OCI-LY7 (cell line): ENCODE data around the gene ITGB4. TPM values are rescaled to one million over a fixed set of nuclear protein-coding genes. Genes with fewer than 3 reads are reported as not detected.

Experiments
- BruUV-seq: library from RNA; stranded (reverse); fragments of 400-500 nt; replicated peaks from 2 replicates; lab custom pipeline; 2021; lab: Mats Ljungman, UMichigan
- CTCF ChIA-PET: fragments of 300-600 bp; sonication (Branson Sonifier 250); formaldehyde crosslinking; loops from one replicate; lab custom pipeline; 2022; ENCODE audit warnings: antibody characterized with exemption; ENCODE audit not compliant: unreplicated experiment; lab: Charles Lee
- POLR2A ChIA-PET: fragments of 300-600 bp; sonication (Branson Sonifier 250); formaldehyde crosslinking; loops from one replicate; lab custom pipeline; 2022; ENCODE audit warnings: antibody characterized with exemption; lab: Charles Lee
- DNase-seq: peaks from one replicate; pipeline ENCODE4 v3.0.0-alpha.2; 2015; ENCODE audit warnings: low spot score
- H2AFZ ChIP-seq: fragments of 200-600 bp; sonication (generic), shearing (Covaris generic); 2 replicates; pipeline ENCODE4 v1.6.1; 2014; ENCODE audit warnings: mild to moderate bottlenecking, antibody characterized with exemption, low read length, moderate library complexity
- H3K27ac ChIP-seq: fragments of 200-600 bp; sonication (generic); 2 replicates; pipeline ENCODE4 v1.5.1; 2014; ENCODE audit warnings: mixed run types, low read depth, mild to moderate bottlenecking, moderate library complexity, low read length, inconsistent platforms; ENCODE audit not compliant: poor library complexity, severe bottlenecking
- H3K36me3 ChIP-seq: fragments of 200-600 bp; sonication (generic); 2 replicates; pipeline ENCODE4 v1.6.1; 2014; ENCODE audit warnings: mild to moderate bottlenecking, antibody characterized with exemption, low read length, moderate library complexity, mixed read lengths; ENCODE audit not compliant: insufficient read depth
- H3K4me1 ChIP-seq: fragments of 200-600 bp; sonication (generic); 2 replicates; pipeline ENCODE4 v1.5.1; 2014; ENCODE audit warnings: mild to moderate bottlenecking, low read length; ENCODE audit not compliant: insufficient read depth, poor library complexity, severe bottlenecking
- H3K4me2 ChIP-seq: fragments of 200-600 bp; sonication (generic); 2 replicates; pipeline ENCODE4 v1.6.1; 2014; ENCODE audit warnings: mild to moderate bottlenecking, low read length
- H3K4me3 ChIP-seq: fragments of 200-600 bp; sonication (generic); 2 replicates; pipeline ENCODE4 v1.5.1; 2014; ENCODE audit warnings: mild to moderate bottlenecking, low read depth, low read length; ENCODE audit not compliant: poor library complexity, severe bottlenecking
- H3K79me2 ChIP-seq: fragments of 200-600 bp; sonication (generic); 2 replicates; pipeline ENCODE4 v1.6.1; 2016; ENCODE audit warnings: low read depth, mild to moderate bottlenecking, low read length, moderate library complexity, mixed read lengths; ENCODE audit not compliant: insufficient read depth
- H3K9me2 ChIP-seq: fragments of 200-600 bp; sonication (generic); 2 replicates; pipeline ENCODE4 v1.6.1; 2016; ENCODE audit warnings: mild to moderate bottlenecking, low read length, mixed read lengths; ENCODE audit not compliant: insufficient read depth
- H3K9me3 ChIP-seq: fragments of 200-600 bp; sonication (generic); 2 replicates; pipeline ENCODE4 v1.6.1; 2014; ENCODE audit warnings: mild to moderate bottlenecking, mixed run types, low read length, mixed read lengths
- H4K20me1 ChIP-seq: fragments of 200-600 bp; sonication (generic); 2 replicates; pipeline ENCODE4 v1.6.1; 2014; ENCODE audit warnings: mild to moderate bottlenecking, antibody characterized with exemption, low read length, moderate library complexity, mixed read lengths; ENCODE audit not compliant: insufficient read depth
- CTCF ChIP-seq: fragments of 200-600 bp; sonication (generic); conservative IDR thresholded peaks from 2 replicates; pipeline ENCODE4 v1.5.1; 2014; ENCODE audit warnings: mild to moderate bottlenecking, antibody characterized with exemption, low read length, moderate library complexity, mixed read lengths
- EZH2phosphoT487 ChIP-seq: fragments of 200-600 bp; sonication (generic); IDR thresholded peaks from 2 replicates; pipeline ENCODE4 v1.6.1; 2018; ENCODE audit warnings: low read depth, borderline replicate concordance, mild to moderate bottlenecking, mixed run types, antibody characterized with exemption, low read length, moderate library complexity, mixed read lengths
- intact Hi-C: fragments of 100-400 bp; cut with micrococcal nuclease; formaldehyde crosslinking; loops from one replicate; pipeline ENCODE4 v1.10.0; 2022; ENCODE audit not compliant: unreplicated experiment
- total RNA-seq, 2 experiments: library from RNA; depleted of rRNA in 1 of 2; stranded (reverse); fragments of >200 nt in 1 of 2; shearing (Covaris generic) in 1 of 2; gene quantifications; 2 replicates each; pipeline ENCODE4 v1.2.3, GENCODE V29; 2014 to 2022

The ITGB4 gene
- total RNA-seq, 2 experiments from 2014 or later, result 0.66 to 3.9 TPM

GRCh38 chr17:75752405-75752709 is 31.1 kb downstream of the ITGB4 start:
- ChIA-PET POLR2A (no interaction called here), CTCF (interaction anchor here (0.6 to 2.5 kb wide), 4 partner anchors 13 to 85 kb away, joined by 4 to 15 read pairs (median 10); partner anchors contain the start of genes GALK1, RECQL5 and SAP30BP)
- no TSS peak for BruUV-seq
- Histone ChIP-seq H3K4me2 (no peak overlapping the region), H3K9me3 (no peaks in the 10 kb centered on the region), H3K4me3 (no peak overlapping the region), H3K27ac (no peak overlapping the region), H3K36me3 (no peaks in the 10 kb centered on the region), H2AFZ (no peak overlapping the region), H3K4me1 (peaks cover 50% of the 10 kb centered on the region), H4K20me1 (no peaks in the 10 kb centered on the region), H3K9me2 (no peaks in the 10 kb centered on the region), H3K79me2 (no peaks in the 10 kb centered on the region)
- intact Hi-C loops, result loop anchor here (5.0 kb wide), 2 partner anchors 95 to 325 kb away; no protein-coding TSS in a partner anchor
- TF ChIP-seq EZH2phosphoT487 (no peak), CTCF (no peak)
- no peak for DNase-seq

GRCh38 chr17:75752802-75753513 is 31.7 kb downstream of the ITGB4 start:
- Histone ChIP-seq H3K9me3 (no peaks in the 10 kb centered on the region), H3K36me3 (no peaks in the 10 kb centered on the region), H3K4me1 (peaks cover 44% of the 10 kb centered on the region), H3K27ac (peak overlapping the region; percentile 10), H2AFZ (peak overlapping the region; percentile 84), H3K79me2 (no peaks in the 10 kb centered on the region), H3K4me3 (peak overlapping the region; percentile 67), H3K4me2 (peak overlapping the region; percentile 77), H4K20me1 (no peaks in the 10 kb centered on the region), H3K9me2 (no peaks in the 10 kb centered on the region)
- ChIA-PET CTCF (interaction anchor here (0.7 to 2.5 kb wide), 13 partner anchors 10 to 182 kb away, joined by 3 to 15 read pairs (median 6); partner anchors contain the start of genes GALK1, RECQL5, SAP30BP and SMIM5), POLR2A (interaction anchor here (0.6 to 1.4 kb wide), 10 partner anchors 9 to 192 kb away, joined by 3 to 6 read pairs (median 3); partner anchors contain the start of gene SAP30BP)
- no TSS peak for BruUV-seq
- TF ChIP-seq EZH2phosphoT487 (no peak), CTCF (peak; percentile 71)
- intact Hi-C loops, result loop anchor here (5.0 kb wide), 2 partner anchors 94 to 326 kb away; no protein-coding TSS in a partner anchor
- DNase-seq, result peak; percentile 65
